MM.1S (cell line): Measurements from ENCODE around the gene PTK7.

Experiments used
- DNase-seq: peaks from one replicate; pipeline ENCODE4 v3.0.0-alpha.2; 2015
- H2AFZ ChIP-seq: fragments of 300-600 bp; sonication (generic); 2 replicates; pipeline ENCODE4 v1.6.0; 2016; ENCODE audit warnings: antibody characterized with exemption, low read length
- H3F3A ChIP-seq: fragments of 300-600 bp; sonication (generic); 2 replicates; pipeline ENCODE4 v1.6.1; 2016; ENCODE audit warnings: mild to moderate bottlenecking, antibody characterized with exemption, low read length, moderate library complexity, mixed read lengths; ENCODE audit not compliant: insufficient read depth
- H3K27ac ChIP-seq: fragments of 300-600 bp; sonication (generic); 2 replicates; pipeline ENCODE4 v1.5.1; 2016; ENCODE audit warnings: mild to moderate bottlenecking, low read length
- H3K27me3 ChIP-seq: fragments of 300-600 bp; sonication (generic); replicated peaks from 2 replicates; pipeline ENCODE4 v1.6.0; 2016; ENCODE audit warnings: low read length; ENCODE audit not compliant: insufficient read depth
- H3K36me3 ChIP-seq: fragments of 300-600 bp; sonication (generic); replicated peaks from 2 replicates; pipeline ENCODE4 v1.6.1; 2016; ENCODE audit warnings: mild to moderate bottlenecking, low read length, mixed read lengths; ENCODE audit not compliant: insufficient read depth
- H3K4me1 ChIP-seq: fragments of 300-600 bp; sonication (generic); 2 replicates; pipeline ENCODE4 v1.6.1; 2016; ENCODE audit warnings: low read length, mixed read lengths
- H3K4me2 ChIP-seq: fragments of 300-600 bp; sonication (generic); 2 replicates; pipeline ENCODE4 v1.6.0; 2016; ENCODE audit warnings: low read depth, low read length
- H3K4me3 ChIP-seq: fragments of 300-600 bp; sonication (generic); 2 replicates; pipeline ENCODE4 v1.5.1; 2016; ENCODE audit warnings: low read length, mixed read lengths
- H3K79me2 ChIP-seq: fragments of 300-600 bp; sonication (generic); 2 replicates; pipeline ENCODE4 v1.6.1; 2016; ENCODE audit warnings: mixed run types, low read length, mixed read lengths
- H3K9ac ChIP-seq: fragments of 300-600 bp; sonication (generic); 2 replicates; pipeline ENCODE4 v1.6.1; 2016; ENCODE audit warnings: low read length, mixed read lengths
- H3K9me2 ChIP-seq: fragments of 300-600 bp; sonication (generic); replicated peaks from 2 replicates; pipeline ENCODE4 v1.6.1; 2016; ENCODE audit warnings: mild to moderate bottlenecking, low read length, mixed read lengths; ENCODE audit not compliant: insufficient read depth
- H3K9me3 ChIP-seq: fragments of 300-600 bp; sonication (generic); replicated peaks from 2 replicates; pipeline ENCODE4 v1.6.1; 2016; ENCODE audit warnings: mild to moderate bottlenecking, low read length, mixed read lengths; ENCODE audit not compliant: insufficient read depth
- H4K20me1 ChIP-seq: fragments of 300-600 bp; sonication (generic); 2 replicates; pipeline ENCODE4 v1.6.1; 2016; ENCODE audit warnings: mild to moderate bottlenecking, low read length, moderate library complexity, mixed read lengths; ENCODE audit not compliant: insufficient read depth
- EZH2 ChIP-seq: fragments of 300-600 bp; sonication (generic); optimal IDR thresholded peaks from 2 replicates; pipeline ENCODE3; 2017; ENCODE audit warnings: low read depth, mild to moderate bottlenecking, antibody characterized with exemption, low read length, mixed read lengths
- EZH2phosphoT487 ChIP-seq: fragments of 300-600 bp; sonication (generic); IDR thresholded peaks from 2 replicates; pipeline ENCODE4 v1.6.1; 2018; ENCODE audit warnings: antibody characterized with exemption, low read length
- TF ChIP-seq, protein P1 (sequence below): fragments of 300-600 bp; sonication (generic); IDR thresholded peaks from 2 replicates; pipeline ENCODE4 v1.5.1; 2016; ENCODE audit warnings: antibody characterized with exemption, low read length, mixed read lengths

The PTK7 gene

GRCh38 chr6:43052842-43053544 lies 23.1 kb upstream of the PTK7 start:
- no peak for DNase-seq
- peak overlapping the region; percentile 63 for H2AFZ ChIP-seq
- H3K27ac ChIP-seq: peak overlapping the region; percentile 45; the same call in 1 of the 2 replicates

DNA sequence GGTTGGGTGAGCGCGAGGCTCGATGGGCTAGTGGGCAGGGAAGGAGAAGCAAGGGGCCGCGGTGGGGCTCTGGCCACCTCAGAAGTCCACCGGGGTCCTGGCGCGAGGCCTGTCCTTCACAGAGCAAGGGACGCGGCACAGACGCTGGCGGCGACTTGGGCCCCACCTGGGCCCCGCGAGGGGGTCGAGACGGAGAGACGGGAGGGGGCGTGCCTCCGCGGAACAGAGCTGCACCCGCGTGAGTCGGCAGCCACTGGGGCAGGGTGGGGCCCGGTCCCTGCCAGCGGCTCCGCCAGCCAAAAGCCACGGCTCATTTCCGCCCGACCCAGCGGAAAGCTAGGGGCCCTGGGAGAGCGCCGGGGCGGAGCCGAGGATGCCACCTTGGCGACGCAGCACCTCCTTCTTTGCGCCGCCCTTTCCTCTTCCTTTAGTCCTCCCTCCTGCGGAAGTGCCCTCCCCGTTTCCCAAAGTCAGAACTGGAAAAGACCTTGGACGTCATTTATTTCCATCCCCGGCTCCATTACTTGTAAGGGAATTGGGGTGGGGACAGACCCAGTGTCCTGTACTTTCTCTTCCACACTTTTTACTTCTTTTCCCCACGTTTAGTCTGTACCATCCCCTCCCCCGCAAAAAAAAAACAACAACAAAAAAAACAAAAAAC lies 22.4 kb upstream of the PTK7 start, which contains the start of gene CUL7:
Gene CUL7, minus strand, starts transcription at position 307 of the 661 bp plus-strand sequence. CDS start 1,063 bp downstream, outside the sequence.
- peak within 1 kb of the TSS; percentile 84 for H3K9ac ChIP-seq
- H3K36me3 ChIP-seq: no peaks in the 10 kb centered on the region
- H3K27me3 ChIP-seq: no peaks in the 10 kb centered on the region
- peaks cover 28% of the 10 kb centered on the region for H3K79me2 ChIP-seq
- H4K20me1 ChIP-seq: no peaks in the 10 kb centered on the region
- no peaks in the 10 kb centered on the region for H3K9me2 ChIP-seq
- peak within 1 kb of the TSS; percentile 45 for H3K27ac ChIP-seq
- peaks cover 4% of the 10 kb centered on the region; the same call in 1 of the 2 replicates for H3F3A ChIP-seq
- peak; percentile 90 for DNase-seq
- H3K9me3 ChIP-seq: no peaks in the 10 kb centered on the region
- TF ChIP-seq EZH2phosphoT487 (no peak), EZH2 (no peak)
- TF ChIP-seq, protein P1, sequence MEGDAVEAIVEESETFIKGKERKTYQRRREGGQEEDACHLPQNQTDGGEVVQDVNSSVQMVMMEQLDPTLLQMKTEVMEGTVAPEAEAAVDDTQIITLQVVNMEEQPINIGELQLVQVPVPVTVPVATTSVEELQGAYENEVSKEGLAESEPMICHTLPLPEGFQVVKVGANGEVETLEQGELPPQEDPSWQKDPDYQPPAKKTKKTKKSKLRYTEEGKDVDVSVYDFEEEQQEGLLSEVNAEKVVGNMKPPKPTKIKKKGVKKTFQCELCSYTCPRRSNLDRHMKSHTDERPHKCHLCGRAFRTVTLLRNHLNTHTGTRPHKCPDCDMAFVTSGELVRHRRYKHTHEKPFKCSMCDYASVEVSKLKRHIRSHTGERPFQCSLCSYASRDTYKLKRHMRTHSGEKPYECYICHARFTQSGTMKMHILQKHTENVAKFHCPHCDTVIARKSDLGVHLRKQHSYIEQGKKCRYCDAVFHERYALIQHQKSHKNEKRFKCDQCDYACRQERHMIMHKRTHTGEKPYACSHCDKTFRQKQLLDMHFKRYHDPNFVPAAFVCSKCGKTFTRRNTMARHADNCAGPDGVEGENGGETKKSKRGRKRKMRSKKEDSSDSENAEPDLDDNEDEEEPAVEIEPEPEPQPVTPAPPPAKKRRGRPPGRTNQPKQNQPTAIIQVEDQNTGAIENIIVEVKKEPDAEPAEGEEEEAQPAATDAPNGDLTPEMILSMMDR: no peak
- H3K4me1 ChIP-seq: peaks cover 19% of the 10 kb centered on the region
- peak within 1 kb of the TSS; percentile 85 for H3K4me2 ChIP-seq
- peak within 1 kb of the TSS; percentile 82 for H3K4me3 ChIP-seq
- peak within 1 kb of the TSS; percentile 63 for H2AFZ ChIP-seq

More at GRCh38 chr6:43052842-43053544, 23.1 kb upstream of the PTK7 start:
- Histone ChIP-seq H3K9me2 (no peaks in the 10 kb centered on the region), H3K9ac (peak overlapping the region; percentile 84), H3K9me3 (no peaks in the 10 kb centered on the region), H3K27me3 (no peaks in the 10 kb centered on the region), H3K4me1 (peaks cover 12% of the 10 kb centered on the region), H3K79me2 (peaks cover 22% of the 10 kb centered on the region), H3K36me3 (no peaks in the 10 kb centered on the region), H3K4me3 (peak overlapping the region; percentile 82), H4K20me1 (no peaks in the 10 kb centered on the region), H3F3A (peaks cover 4% of the 10 kb centered on the region; the same call in 1 of the 2 replicates), H3K4me2 (peak overlapping the region; percentile 85)
- TF ChIP-seq, protein P1: no peak
- TF ChIP-seq EZH2phosphoT487 (no peak), EZH2 (no peak)

GRCh38 chr6:43054206-43054943 lies 21.7 kb upstream of the PTK7 start:
- Histone ChIP-seq H3K4me3 (peak overlapping the region; percentile 82), H3K4me1 (peaks cover 19% of the 10 kb centered on the region), H4K20me1 (no peaks in the 10 kb centered on the region), H2AFZ (peak overlapping the region; percentile 63), H3K9me3 (no peaks in the 10 kb centered on the region), H3K27ac (peak overlapping the region; percentile 45), H3K4me2 (peak overlapping the region; percentile 85; the same call in 1 of the 2 replicates), H3F3A (peaks cover 4% of the 10 kb centered on the region; the same call in 1 of the 2 replicates), H3K79me2 (peaks cover 34% of the 10 kb centered on the region), H3K27me3 (no peaks in the 10 kb centered on the region), H3K9me2 (no peaks in the 10 kb centered on the region), H3K9ac (peak overlapping the region; percentile 84; the same call in 1 of the 2 replicates), H3K36me3 (no peaks in the 10 kb centered on the region)
- DNase-seq: no peak
- TF ChIP-seq EZH2phosphoT487 (no peak), EZH2 (no peak)
- TF ChIP-seq, protein P1: no peak
